Head of caudate nucleus (tissue), 42 donors: ENCODE data around the gene IL1RL1.

ENCODE experiments used
- DNase-seq, 42 donors: peaks; one replicate each; pipeline versions ENCODE4 v3.0.0 to v3.0.0-alpha.2; 2020 to 2021; ENCODE audit warnings: mixed read lengths in 7 of 42
- intact Hi-C: fragments of 100-400 bp; cut with DNase I; formaldehyde crosslinking; loops from one replicate; pipeline ENCODE4 v1.15.0; 2022

The IL1RL1 gene

GRCh38 chr2:102290594-102290993 is 20.8 kb upstream of the IL1RL1 start:
- intact Hi-C loops, result no loop called here
- no peak for DNase-seq

GRCh38 chr2:102291319-102292075 is 19.9 kb upstream of the IL1RL1 start:
- intact Hi-C loops, result no loop called here
- peak in 1 of 42 donors; percentile 16 for DNase-seq

- intact Hi-C loops, result no loop called here
- no peak for DNase-seq
These were observed 16.4 kb upstream of the IL1RL1 start for GRCh38 chr2:102294802-102295489.

GRCh38 chr2:102295566-102295965 is 15.8 kb upstream of the IL1RL1 start:
- intact Hi-C loops, result no loop called here
- no peak for DNase-seq

- no peak for DNase-seq
- intact Hi-C loops, result no loop called here
These were observed 14.9 kb upstream of the IL1RL1 start for GRCh38 chr2:102296449-102296848.

GRCh38 chr2:102297891-102298290 is 13.5 kb upstream of the IL1RL1 start:
- no peak for DNase-seq
- intact Hi-C loops, result no loop called here

- no peak for DNase-seq
- intact Hi-C loops, result no loop called here
These were observed 9.4 kb upstream of the IL1RL1 start for GRCh38 chr2:102301867-102302362.

- no peak for DNase-seq
- intact Hi-C loops, result no loop called here
These were observed 8.9 kb upstream of the IL1RL1 start for GRCh38 chr2:102302458-102302857.

- intact Hi-C loops, result no loop called here
- DNase-seq, result no peak
These were observed 7.8 kb upstream of the IL1RL1 start for GRCh38 chr2:102303589-102303988.

GRCh38 chr2:102304268-102304667 is 7.1 kb upstream of the IL1RL1 start:
- intact Hi-C loops, result no loop called here
- no peak for DNase-seq

- intact Hi-C loops, result no loop called here
These were observed 6.4 kb upstream of the IL1RL1 start for GRCh38 chr2:102304711-102305611.

GRCh38 chr2:102306125-102306524 is 5.2 kb upstream of the IL1RL1 start:
- DNase-seq, result no peak
- intact Hi-C loops, result no loop called here

More at GRCh38 chr2:102304711-102305611, 6.4 kb upstream of the IL1RL1 start:
- DNase-seq, result no peak

GRCh38 chr2:102313025-102313424 is 1.7 kb downstream of the IL1RL1 start:
- DNase-seq, result no peak
- intact Hi-C loops, result no loop called here

GRCh38 chr2:102313471-102313870 is 2.1 kb downstream of the IL1RL1 start:
- DNase-seq, result no peak
- intact Hi-C loops, result no loop called here

GRCh38 chr2:102313950-102314349 is 2.6 kb downstream of the IL1RL1 start:
- DNase-seq, result no peak
- intact Hi-C loops, result no loop called here

- no peak for DNase-seq
- intact Hi-C loops, result no loop called here
These were observed 4.6 kb downstream of the IL1RL1 start for GRCh38 chr2:102315921-102316320.

GRCh38 chr2:102317715-102318114 is 6.4 kb downstream of the IL1RL1 start:
- intact Hi-C loops, result no loop called here
- no peak for DNase-seq

GRCh38 chr2:102318437-102318836 is 7.1 kb downstream of the IL1RL1 start:
- intact Hi-C loops, result no loop called here
- DNase-seq, result no peak

- intact Hi-C loops, result no loop called here
- DNase-seq, result no peak
These were observed 10.8 kb downstream of the IL1RL1 start for GRCh38 chr2:102321941-102322719.
